ENCODE results near the gene MAP3K12. TPM values are rescaled to one million over a fixed set of nuclear protein-coding genes. Genes with fewer than 3 reads are reported as not detected.

The MAP3K12 gene
- total and polyA plus RNA-seq, 2 of the 8 experiments (the other 6 are each of a cell fraction or from before 2014, with no cell fraction given): 23.4 to 42.7 TPM

GRCh38 chr12:53515291-53515680 is 16.0 kb upstream of the MAP3K12 start (continued):
- TF ChIP-seq CHD7 (IDR thresholded peaks at IDR 0.05; ENCODE audit: insufficient replicate concordance, low read length): no peak
- no peak for TF ChIP-seq TCF12 (IDR thresholded peaks at IDR 0.05; ENCODE audit: low read depth, low read length)
- TF ChIP-seq TAF7 (optimal IDR thresholded peaks at IDR 0.05; ENCODE audit: borderline replicate concordance, low read depth, low read length): no peak
- TF ChIP-seq ZNF274 (IDR thresholded peaks at IDR 0.05; ENCODE audit: borderline replicate concordance, extremely low read depth, low read length): no peak
- no peak for TF ChIP-seq BRCA1 (IDR thresholded peaks at IDR 0.05; ENCODE audit: low read depth, low read length)
- no peak for TF ChIP-seq SIRT6 (IDR thresholded peaks at IDR 0.05; ENCODE audit: low read length)
- TF ChIP-seq POU5F1 (IDR thresholded peaks at IDR 0.05; ENCODE audit: low read depth, low read length): no peak
- TF ChIP-seq SUZ12 (IDR thresholded peaks at IDR 0.05; ENCODE audit: low read length): no peak
- TF ChIP-seq MAFK (IDR thresholded peaks at IDR 0.05; ENCODE audit: low read depth, low read length): no peak
- TF ChIP-seq CBX5 (IDR thresholded peaks at IDR 0.05; ENCODE audit: low read depth, low read length): no peak
